GM21367 (cell line): ENCODE measurements around the gene NSMF.
"Not testable (repeated sequence)": the region's sequence is repeated elsewhere in the genome, so short reads cannot be mapped to it uniquely, and the experiment has no call there.

Experiments
- ATAC-seq: cut with Tn5 transposase; IDR thresholded peaks from one replicate; pipeline ENCODE4 v1.9.1; 2021; ENCODE audit not compliant: unreplicated experiment

NSMF gene

DNA sequence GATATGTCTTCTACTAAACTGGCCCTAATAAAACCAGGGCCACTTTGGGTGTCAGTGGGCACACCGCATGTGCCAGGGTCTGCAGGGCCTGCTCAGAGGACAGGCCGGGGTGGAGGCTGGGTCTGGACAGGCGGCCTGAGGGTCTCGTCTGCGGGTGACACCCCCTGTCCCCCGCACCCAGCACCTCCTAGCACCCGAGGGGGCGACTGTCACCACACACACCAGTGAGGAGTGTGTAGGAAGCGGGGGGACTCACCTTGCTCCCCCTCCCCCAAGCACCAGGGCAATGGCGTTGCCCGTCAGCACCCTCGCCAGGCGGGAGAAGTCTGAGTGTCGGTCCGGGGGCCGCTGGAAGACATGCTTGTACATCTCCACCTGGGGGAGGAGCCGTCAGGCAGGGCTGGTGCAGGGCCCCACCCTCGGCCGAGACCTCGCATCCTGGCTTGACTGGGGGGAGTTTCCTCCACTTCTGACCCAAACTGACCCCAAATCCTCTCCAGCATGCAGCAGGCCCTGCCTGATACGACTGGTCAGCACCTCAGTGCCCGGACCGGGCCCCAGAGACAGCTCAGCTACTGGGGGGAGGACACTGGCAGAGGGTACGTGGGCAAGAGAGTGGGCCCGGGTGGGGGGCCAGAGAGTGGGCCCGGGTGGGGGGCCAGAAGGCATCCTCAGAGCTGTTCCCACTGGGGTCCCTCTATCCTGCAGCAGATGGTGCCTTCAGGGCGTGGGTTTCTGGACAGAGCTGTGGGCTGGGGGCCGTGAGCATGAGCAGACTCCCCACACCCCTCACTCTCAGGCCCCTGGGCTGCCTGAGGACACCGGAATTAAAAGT lies 18.9 kb upstream of the NSMF start:
- no peak for ATAC-seq

DNA sequence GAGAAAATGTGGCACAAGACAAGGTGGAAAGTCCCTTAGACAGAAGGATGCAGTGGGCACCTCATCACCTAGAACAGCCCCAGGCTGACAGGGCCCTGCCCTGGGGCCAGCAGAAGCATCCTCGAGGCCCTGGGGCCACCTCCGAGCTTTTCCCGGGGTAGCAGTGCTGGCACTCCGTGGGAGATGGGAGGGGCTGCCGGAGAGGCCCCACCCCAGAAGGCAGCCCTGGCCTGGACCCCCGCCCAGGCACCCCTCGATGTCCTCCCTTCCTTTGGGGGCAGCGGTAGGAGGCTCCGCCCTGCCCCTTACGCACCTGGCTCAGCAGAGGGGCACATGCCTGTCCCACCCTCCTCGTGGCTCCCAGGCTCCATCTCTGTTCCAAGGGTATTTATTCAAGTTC lies 17.7 kb upstream of the NSMF start:
- no peak for ATAC-seq

GRCh38 chr9:137475666-137476065 lies 16.5 kb upstream of the NSMF start:
- ATAC-seq = no peak

GRCh38 chr9:137474271-137474670 lies 15.1 kb upstream of the NSMF start:
- no peak for ATAC-seq

DNA sequence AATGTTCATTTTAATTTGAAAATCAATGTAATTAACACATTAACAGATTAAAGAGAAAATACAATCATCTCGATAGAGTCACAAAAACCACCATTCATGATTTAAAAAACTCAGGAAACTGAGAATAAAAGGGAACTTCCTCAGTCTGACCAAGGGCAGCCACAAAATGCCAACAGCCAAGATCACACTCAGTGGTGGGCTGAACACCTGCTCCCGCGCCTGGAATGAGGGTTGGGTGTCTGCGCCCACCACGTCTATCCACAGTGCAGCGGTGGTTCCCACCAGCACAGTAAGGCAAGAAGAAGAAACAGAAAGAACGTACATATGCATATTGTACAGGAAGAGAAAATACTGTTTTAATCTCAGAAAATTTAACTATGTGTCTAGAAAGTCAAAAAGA lies 11.7 kb upstream of the NSMF start:
- ATAC-seq = no peak

- ATAC-seq = no peak
Measured at GRCh38 chr9:137467896-137468295, 8.8 kb upstream of the NSMF start.

DNA sequence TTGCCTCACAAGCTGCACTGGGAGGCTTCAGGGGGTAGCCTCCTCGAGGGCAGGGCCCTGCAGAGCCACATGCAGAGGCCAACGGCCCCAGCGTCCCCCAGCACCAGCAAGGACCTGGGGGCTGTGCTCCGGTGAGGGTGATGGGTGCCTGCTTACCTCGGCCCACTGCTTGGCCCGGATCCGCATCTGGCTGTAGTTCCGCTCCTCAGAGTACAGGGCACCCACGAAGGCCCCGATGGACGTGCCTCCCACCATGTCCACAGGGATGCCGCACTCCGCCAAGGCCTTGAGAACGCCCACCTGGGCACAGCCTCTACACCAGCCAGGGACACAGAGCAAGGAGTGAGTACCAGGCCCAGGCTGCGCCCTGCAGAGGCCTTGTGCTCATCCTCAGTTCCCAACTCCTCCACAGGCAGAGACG lies 8.0 kb upstream of the NSMF start:
- ATAC-seq = no peak

DNA sequence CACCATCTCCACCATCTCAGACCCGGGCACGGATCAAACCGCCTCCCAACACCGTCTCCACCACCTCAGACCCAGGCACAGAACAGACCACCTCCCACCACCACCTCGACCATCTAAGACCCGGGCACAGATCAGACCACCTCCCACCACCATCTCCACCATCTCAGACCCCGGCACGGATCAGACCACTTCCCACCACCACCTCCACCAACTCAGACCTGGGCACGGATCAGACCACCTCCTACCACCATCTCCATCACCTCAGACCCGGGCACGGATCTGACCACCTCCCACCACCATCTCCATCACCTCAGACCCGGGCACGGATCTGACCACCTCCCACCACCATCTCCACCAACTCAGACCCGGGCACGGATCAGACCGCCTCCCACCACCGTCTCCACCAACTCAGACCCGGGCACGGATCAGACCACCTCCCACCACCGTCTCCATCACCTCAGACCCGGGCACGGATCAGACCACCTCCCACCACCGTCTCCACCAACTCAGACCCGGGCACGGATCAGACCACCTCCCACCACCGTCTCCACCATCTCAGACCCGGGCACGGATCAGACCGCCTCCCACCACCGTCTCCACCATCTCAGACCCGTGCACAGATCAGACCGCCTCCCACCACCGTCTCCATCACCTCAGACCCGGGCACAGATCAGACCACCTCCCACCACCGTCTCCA lies 7.4 kb upstream of the NSMF start:
- ATAC-seq = not testable (repeated sequence)

DNA sequence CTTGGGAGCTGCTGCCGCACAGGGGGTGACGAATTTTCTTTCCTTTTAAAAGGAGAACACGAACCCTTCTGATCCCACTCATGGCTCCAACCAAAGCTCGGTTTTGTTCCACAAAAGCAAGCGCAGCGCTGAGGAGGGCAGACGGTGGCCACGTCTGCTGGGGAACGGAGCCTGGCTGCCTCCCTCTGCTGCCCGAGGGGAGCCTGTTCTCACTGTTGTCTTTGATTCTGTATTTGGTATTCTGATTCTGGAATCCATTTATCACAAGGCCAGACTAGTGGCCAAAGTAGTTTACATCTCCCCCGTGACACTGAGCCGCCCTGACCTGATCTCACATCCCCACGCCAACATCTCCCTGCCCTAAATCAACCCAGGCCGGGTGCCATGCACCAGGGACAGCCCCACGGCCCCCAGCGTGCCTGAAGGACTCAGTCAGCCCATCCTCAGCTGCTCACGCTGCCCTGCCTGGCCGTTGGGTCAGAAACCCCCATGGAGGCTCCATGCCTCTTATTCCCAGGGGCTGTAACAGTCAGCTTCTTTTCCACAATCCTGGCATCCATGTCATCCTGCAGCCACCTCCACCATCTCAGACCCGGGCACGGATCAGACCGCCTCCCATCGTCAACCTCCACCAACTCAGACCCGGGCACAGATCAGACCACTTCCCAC lies 6.7 kb upstream of the NSMF start:
- ATAC-seq = no peak

DNA sequence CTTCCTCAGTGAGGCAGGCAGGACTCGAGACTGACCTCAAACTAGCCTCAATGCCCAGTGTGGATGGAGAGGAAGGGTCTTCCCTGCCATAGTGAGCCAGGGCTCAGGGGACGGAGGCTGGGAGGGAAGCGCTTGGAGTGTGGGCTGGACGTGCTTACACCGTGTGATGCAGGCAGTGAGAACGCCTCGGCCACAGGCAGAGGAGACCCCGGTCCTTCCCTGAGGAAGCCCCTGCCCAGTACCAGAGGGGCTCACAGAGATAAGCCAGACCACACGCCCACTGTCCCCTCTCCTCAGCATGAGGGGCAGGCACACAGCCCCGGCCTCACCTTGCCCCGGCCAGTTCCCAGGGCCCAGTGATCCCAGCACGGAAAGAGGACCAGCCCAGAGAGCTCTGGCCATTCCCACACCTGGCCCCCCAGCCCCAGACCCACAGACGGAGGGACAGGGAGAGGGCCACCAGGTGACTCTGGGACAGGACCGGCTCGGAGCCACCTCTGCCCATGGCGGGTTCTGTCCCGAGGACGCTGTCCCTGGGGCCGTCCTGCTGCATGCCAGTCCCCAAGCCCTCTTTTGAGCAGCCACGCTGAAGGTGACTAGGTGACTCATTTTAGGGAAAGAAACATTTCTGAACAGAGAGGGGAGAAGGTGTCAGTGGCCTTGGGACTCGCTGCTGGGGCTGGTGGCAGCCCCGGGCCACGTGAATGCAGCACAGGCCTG lies 6.0 kb upstream of the NSMF start:
- ATAC-seq = no peak

- no peak for ATAC-seq
Measured at GRCh38 chr9:137464291-137464999, 5.3 kb upstream of the NSMF start.

DNA sequence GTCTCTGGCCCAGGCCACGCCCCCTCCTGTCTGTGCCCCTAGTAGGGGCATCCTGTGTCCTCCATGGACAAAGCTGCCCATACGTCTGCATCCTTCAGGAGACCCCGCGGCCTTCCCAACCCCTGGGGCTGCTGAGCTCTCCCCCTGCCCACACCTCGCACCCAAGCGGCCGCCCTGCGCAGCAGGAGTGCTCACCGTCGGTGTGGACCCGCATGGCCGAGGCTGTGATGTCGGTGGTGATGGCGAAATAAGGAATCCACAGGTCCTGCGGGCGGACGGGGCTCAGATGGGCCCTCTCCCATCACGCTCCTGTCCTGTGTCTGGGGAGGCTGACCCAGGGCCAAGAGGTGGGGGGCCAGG lies 4.8 kb upstream of the NSMF start:
- ATAC-seq = no peak

DNA sequence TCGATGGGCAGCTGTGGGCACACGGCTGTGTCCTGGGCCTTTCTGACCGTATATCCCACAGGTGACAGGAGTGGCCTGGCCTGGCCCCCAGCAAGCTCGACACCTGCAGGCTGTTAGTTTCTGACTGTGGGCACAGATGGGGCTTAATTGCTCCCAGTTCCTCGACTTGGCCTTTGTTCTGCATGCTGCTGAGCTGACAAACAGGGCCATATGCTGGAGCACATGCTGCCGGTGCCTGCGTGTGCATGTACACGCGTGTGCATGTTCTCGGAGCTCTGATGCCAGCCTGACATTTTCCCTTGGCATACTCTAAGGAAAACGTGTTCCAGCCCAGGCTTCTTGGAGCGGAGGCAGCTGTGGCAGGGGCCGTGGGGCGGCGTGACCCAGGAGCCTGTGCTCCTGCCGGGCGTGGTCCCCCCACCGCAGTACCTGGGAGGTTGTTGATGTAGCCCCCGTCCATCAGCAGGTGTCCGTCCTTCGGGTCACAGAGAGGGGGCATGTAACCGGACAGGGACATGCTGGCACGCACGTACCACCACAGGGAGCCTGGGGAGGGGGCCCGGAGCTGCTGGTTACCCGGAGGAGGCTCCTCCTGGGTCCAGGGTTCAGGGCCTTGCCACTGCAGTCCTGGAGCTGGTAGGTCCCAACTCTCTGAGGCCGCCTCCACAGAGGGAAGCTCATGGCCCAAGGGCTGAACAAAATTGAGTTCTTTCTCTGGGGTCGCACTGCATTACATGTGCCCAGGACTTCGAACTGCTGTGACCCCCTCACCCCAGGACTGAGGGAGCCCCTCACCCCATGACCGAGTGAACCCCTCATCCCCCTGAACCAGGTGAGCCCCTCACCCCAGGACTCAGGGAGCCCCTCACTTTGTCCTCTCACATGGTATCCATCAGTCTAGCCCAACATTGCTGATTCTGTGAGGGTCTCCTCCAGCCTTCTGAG lies 4.1 kb upstream of the NSMF start:
- ATAC-seq = no peak

- no peak for ATAC-seq
Measured at GRCh38 chr9:137462396-137462985, 3.4 kb upstream of the NSMF start.

DNA sequence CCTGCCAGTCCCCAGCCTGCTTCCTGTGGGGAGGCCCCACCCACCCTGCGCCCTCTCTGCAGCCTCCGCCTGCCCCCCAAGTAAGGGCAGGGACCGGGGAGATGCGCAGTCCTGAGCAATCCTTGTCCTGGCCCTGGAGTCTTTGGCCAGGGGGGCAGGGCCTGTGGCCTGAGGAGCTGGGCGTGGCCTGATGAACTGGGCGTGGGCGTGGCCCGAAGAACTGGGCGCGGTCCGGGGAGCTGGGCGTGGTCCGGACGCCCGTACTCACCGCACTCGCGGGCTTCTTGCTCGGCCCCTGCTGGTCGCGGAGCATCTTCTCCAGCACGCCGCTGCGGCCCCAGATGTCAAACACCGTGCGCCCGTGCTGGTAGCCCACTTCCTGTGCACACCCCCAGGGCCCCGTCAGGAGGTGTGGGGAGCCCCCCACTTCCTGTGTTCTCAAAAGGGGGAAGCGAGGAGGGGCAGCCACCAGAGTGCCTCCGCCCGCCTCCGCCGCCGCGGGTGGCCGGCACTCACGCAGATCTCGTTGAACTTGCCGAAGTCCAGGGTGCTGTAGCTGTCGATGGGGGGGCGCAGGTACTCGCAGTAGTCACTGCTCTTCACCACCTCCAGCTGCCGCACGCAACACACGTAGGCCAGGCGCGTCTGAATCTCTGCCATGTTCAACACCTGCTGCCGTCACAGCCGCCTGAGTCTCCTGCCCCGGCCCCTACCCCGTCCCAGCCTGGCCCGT lies 2.7 kb upstream of the NSMF start:
- ATAC-seq = peak; percentile 43

DNA sequence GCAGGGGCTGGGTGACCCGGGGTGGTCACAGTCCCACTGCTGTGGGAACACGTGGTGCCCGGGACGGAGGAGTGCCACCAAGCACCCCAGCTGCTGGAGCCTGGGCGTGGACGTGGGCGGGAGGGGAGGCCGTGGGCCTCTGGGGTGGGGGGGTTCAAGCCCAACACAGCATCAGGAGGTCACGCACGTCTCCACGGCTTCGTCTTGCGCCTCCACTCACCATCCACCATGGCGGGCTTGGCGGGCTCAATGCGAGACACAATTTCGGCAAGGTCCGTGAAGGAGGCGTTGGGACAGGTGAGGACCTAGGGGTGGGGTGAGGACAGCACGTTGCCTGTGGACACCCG lies 2.2 kb upstream of the NSMF start:
- no peak for ATAC-seq

GRCh38 chr9:137460363-137461315 lies 1.5 kb upstream of the NSMF start:
- ATAC-seq = no peak
